C4-2B (cell line): ENCODE results near the gene LTBP2.

ENCODE experiments used
- H3K27ac ChIP-seq: fragments of 450-650 bp; 2 replicates; pipeline ENCODE4 v1.5.1; 2017
- ZFX ChIP-seq: fragments of 450-650 bp; IDR thresholded peaks from 2 replicates; pipeline ENCODE4 v1.6.1; 2017
- TF ChIP-seq, protein P1 (sequence below): fragments of 450-650 bp; conservative IDR thresholded peaks from 2 replicates; pipeline ENCODE4 v1.5.1; 2017; ENCODE audit warnings: mild to moderate bottlenecking

Gene LTBP2

DNA sequence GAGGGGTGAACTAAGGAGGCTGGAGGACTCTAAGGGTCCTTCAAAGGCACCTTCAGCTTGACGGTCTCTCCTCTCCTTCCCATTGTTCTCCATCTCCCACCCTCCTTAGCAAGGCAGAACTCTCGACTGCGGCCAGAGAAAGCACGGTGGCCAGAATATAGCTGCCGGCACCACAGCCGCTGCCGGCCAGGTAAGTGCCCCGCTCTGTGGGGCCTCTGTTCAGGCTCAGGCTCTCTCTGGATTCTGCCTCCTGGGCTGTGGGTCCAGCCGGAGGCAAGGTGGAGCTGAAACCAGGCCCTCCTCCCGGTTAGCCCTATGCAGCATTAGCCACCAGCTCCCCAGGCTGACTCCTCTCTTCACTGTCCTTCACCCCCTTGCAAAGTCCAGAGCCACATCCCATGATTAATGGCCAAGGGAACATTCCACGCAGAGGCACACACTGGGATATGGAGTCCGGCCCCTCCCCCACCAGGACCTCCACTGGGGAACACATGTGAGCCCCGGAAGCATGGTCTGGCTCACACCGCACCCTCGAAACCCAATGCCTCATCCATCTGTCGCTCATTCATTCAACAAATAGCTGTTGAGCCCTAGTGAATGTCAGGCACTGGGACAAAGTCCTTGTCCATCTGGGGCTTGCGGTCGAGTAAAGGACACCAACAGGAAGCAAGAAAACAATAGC, 25.2 kb downstream of the LTBP2 start:
- no peak for TF ChIP-seq ZFX
- TF ChIP-seq, protein P1, sequence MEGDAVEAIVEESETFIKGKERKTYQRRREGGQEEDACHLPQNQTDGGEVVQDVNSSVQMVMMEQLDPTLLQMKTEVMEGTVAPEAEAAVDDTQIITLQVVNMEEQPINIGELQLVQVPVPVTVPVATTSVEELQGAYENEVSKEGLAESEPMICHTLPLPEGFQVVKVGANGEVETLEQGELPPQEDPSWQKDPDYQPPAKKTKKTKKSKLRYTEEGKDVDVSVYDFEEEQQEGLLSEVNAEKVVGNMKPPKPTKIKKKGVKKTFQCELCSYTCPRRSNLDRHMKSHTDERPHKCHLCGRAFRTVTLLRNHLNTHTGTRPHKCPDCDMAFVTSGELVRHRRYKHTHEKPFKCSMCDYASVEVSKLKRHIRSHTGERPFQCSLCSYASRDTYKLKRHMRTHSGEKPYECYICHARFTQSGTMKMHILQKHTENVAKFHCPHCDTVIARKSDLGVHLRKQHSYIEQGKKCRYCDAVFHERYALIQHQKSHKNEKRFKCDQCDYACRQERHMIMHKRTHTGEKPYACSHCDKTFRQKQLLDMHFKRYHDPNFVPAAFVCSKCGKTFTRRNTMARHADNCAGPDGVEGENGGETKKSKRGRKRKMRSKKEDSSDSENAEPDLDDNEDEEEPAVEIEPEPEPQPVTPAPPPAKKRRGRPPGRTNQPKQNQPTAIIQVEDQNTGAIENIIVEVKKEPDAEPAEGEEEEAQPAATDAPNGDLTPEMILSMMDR, result no peak
- no peak overlapping the region for H3K27ac ChIP-seq

DNA sequence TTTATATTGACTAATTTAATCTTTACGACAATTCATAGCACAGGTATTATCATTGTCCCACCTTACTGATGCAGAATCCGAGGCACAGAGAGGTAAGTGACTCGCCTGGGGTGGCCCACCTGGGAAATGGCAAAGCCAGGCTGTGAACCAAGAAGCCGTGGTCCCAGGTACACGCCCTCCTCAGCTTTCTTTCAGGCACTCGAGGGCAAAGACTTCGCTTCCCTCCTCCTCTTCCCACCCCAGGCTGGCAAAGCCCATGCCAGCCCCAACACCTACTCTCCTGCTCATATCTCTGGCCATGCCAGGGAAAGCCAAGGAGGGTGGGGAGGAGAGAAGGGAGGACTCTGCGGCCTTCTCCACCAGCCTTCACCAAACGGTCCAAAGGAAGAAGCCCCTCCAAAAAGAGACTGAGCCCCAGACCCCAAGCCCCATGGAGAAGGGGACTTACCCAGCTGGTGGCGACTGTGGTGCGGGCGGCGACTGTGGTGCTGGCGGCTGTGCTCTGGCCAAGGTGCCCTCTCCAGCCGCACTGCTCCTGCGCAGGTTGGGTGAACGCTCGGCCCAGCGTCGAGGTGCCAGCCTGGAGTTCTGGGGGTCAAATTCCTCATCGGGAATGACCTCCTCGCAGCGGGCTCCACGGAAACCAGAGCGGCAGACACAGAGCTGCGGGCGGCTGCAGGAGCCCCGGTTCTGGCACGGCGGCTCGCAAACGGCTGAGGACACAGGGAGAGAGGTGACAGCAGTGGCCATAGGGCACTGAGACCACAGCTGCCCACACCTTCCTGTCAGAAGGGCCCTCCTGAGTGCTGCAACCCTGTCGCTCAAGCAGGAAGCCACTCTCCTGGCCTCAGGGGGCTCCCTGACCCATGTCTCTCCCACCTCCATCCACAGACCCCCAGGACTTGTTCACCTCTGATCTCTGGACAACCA, 26.4 kb downstream of the LTBP2 start:
- TF ChIP-seq, protein P1, result no peak
- TF ChIP-seq ZFX, result no peak
- H3K27ac ChIP-seq, result no peak overlapping the region

DNA sequence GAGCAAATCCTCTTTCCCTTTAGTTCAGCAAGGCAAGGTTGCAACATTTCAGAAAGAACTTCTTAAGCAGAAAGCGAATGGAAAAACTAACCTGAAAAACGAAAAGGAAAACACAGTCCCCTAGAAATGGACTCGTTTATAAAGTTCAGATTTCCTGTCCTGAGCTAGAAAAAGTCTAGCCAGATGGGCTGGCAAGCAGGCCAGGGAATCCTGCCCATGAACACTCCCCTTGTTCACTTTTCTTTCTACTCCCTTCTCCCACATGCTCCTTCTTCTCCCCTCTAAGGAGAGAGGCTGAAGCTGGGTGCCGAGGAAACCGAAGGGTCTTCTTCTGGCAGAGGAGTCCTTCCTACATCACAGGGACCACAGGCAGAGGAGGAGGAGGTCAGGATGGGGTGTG, 27.1 kb downstream of the LTBP2 start:
- H3K27ac ChIP-seq, result no peak overlapping the region
- TF ChIP-seq, protein P1, result no peak
- TF ChIP-seq ZFX, result no peak

DNA sequence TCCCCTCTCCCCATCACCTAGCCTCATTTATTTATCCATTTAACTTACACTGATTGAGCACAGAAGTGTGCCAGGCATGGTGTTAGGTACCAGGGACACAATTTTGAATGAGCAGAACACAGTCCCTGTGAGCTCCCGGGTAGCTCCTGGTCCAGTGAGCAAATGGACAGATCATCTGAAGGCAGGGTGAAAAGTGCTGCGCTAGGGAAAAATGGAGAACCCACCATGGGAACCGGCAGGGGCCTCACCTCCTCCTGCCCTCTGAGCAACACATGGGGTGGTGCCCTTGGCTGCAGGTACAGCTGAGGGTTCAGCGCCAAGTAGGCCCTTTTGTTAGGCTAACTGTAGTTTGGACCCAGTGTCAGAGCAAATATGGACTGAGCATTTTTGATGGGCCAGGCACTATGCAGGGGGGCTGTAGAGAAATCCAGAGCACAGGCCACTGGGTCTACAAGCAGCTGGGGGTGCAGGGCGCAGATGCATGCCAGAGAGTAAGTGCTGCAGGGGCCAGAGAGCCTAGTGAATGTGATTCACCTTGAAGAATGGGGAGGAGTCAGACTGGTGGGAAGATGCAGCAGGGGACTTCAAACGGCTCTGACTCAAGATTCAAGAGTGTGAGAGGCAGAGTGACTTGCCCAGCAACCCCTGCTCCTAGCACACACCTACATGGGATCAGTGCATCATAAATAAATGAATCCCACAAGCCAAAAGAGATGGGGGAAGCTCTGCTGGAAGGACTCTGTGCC, 28.2 kb downstream of the LTBP2 start:
- H3K27ac ChIP-seq, result no peak overlapping the region
- TF ChIP-seq ZFX, result no peak
- TF ChIP-seq, protein P1, result no peak

DNA sequence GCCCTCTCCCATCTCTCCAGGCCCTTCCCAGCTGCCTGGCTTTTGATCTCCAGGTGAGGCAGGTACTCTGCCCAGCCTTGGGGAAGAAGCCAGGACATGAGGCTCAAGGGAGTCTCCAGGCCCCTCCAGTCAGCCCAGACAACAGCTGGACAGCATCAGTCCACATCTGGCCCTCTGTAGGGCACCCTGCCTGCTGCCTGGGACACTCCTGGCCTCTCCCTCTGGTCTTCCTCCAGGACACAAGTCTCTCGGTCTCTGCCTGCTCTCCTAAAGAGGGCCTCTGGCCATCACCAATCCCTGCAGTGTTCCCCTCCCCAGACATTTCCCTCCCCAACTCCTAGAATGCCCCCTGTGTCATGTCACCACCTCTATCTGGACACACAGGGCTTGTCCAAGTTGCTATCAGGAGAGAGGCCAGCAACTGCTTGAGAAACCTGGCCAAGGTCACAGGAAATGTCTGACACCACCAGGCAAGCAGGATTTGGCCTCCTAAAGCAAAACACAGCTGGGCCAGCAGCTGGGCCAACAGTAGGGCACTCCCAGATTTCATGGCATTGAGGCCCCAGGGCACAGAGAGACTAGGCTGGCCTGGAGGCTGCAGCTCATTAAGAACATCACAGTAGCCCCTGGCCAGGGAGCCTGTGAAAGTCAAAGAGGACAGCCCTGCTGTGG, 29.0 kb downstream of the LTBP2 start:
- TF ChIP-seq, protein P1, result no peak
- no peak for TF ChIP-seq ZFX
- no peak overlapping the region for H3K27ac ChIP-seq

DNA sequence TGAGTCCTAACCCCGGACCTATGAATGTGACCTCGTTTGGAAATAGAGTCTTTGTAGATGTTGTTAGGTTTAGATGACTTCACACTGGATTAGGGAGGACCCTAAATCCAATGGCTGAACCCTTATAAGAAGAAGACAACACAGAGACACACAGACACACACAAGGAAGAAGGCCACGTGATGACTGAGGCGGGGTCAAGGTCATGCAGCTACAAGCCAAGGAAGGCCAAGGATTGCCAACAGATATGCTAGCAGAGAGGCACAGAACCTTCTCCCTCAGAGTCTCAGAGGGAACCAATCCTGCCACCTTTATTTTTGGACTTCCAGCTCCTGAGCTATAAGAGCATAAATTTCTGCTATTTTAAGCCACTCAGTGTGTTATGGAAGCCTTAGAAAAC, 31.8 kb downstream of the LTBP2 start:
- no peak for TF ChIP-seq ZFX
- H3K27ac ChIP-seq, result no peak overlapping the region
